Thymus (tissue), 11 donors: ENCODE data around the gene C4BPA. TPM values are rescaled to one million over a fixed set of nuclear protein-coding genes. Genes with fewer than 3 reads are reported as not detected.

ENCODE experiments used
- DNase-seq, 9 donors: peaks; one replicate each; pipeline ENCODE4 v3.0.0-alpha.2; 2013; ENCODE audit warnings: low spot score in 9 of 9, low read depth in 6 of 9, missing footprints in 1 of 9
- H3K27ac ChIP-seq, 2 donors: one replicate each; pipeline ENCODE4 v1.5.1; 2013; ENCODE audit warnings: control low read depth in 1 of 2, low read depth in 1 of 2, low read length in 1 of 2, mild to moderate bottlenecking in 1 of 2, moderate library complexity in 1 of 2
- H3K27me3 ChIP-seq, 2 donors: one replicate each; pipeline ENCODE4 v1.5.1; 2013; ENCODE audit warnings: low read length in 1 of 2; ENCODE audit not compliant: control insufficient read depth in 2 of 2, insufficient read depth in 1 of 2
- H3K36me3 ChIP-seq, 2 donors: one replicate each; pipeline ENCODE4 v1.5.1; 2013; ENCODE audit warnings: low read length in 1 of 2, mild to moderate bottlenecking in 1 of 2, moderate library complexity in 1 of 2; ENCODE audit not compliant: control insufficient read depth in 2 of 2, insufficient read depth in 2 of 2
- H3K4me1 ChIP-seq, 2 donors: one replicate each; pipeline ENCODE4 v1.5.1; 2013; ENCODE audit warnings: low read length in 2 of 2; ENCODE audit not compliant: control insufficient read depth in 2 of 2, insufficient read depth in 2 of 2
- H3K4me3 ChIP-seq, 2 donors: one replicate each; pipeline ENCODE4 v1.5.1; 2013; ENCODE audit warnings: low read length in 2 of 2, control low read depth in 1 of 2, mild to moderate bottlenecking in 1 of 2
- H3K9me3 ChIP-seq, 2 donors: one replicate each; pipeline ENCODE4 v1.5.1; 2013; ENCODE audit warnings: low read length in 1 of 2, mild to moderate bottlenecking in 1 of 2; ENCODE audit not compliant: control insufficient read depth in 2 of 2, insufficient read depth in 1 of 2
- WGBS: extraction: QIAGEN DNeasy Blood & Tissue Kit; methylation state at CpG from one replicate; pipeline ENCODE4 v1.1.7; 2013; 5-methylcytosine and 5-hydroxymethylcytosine counted together
- polyA plus RNA-seq: library from polyadenylated mRNA; stranded (reverse); fragments of 200-250 nt; gene quantifications from one replicate; pipeline ENCODE4 v1.2.3, GENCODE V29; 2013
- total RNA-seq: library from RNA; stranded (reverse); fragments of 120-200 nt; gene quantifications from one replicate; pipeline ENCODE4 v1.2.4, GENCODE V29; 2013
- donor health status: healthy.

C4BPA gene
- total and polyA plus RNA-seq, 2 donors, result 0.09 to 0.32 TPM

DNA sequence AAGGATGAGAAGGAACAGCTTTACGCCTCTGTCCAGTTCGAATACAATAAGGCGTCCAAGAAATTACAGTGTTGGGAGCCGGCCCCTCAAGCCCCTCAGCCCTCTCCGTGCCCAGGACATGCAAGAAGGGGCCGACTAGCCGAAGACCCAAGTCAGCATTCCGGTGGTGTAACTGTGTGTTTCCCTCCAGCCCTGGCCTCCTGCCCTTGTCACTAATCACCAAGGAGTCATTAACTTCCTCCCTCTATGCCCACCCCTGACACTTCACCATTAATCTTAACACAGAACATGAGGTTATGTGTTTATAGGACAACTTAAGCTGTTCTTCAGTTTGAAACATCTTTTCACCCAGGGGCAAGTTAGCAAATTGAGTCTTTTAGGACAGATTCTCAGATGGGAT lies 31.8 kb upstream of the C4BPA start:
- no peak overlapping the region for H3K4me3 ChIP-seq
- H3K9me3 ChIP-seq, result no peaks in the 10 kb centered on the region
- H3K4me1 ChIP-seq, result peaks cover 40 to 45% of the 10 kb centered on the region in 2 donors
- 80% methylated on average over 8 of the region's 8 CpGs for WGBS
- no peak for DNase-seq
- no peak overlapping the region for H3K27ac ChIP-seq
- peaks cover 7 to 40% of the 10 kb centered on the region in 2 donors for H3K36me3 ChIP-seq
- H3K27me3 ChIP-seq, result no peaks in the 10 kb centered on the region

DNA sequence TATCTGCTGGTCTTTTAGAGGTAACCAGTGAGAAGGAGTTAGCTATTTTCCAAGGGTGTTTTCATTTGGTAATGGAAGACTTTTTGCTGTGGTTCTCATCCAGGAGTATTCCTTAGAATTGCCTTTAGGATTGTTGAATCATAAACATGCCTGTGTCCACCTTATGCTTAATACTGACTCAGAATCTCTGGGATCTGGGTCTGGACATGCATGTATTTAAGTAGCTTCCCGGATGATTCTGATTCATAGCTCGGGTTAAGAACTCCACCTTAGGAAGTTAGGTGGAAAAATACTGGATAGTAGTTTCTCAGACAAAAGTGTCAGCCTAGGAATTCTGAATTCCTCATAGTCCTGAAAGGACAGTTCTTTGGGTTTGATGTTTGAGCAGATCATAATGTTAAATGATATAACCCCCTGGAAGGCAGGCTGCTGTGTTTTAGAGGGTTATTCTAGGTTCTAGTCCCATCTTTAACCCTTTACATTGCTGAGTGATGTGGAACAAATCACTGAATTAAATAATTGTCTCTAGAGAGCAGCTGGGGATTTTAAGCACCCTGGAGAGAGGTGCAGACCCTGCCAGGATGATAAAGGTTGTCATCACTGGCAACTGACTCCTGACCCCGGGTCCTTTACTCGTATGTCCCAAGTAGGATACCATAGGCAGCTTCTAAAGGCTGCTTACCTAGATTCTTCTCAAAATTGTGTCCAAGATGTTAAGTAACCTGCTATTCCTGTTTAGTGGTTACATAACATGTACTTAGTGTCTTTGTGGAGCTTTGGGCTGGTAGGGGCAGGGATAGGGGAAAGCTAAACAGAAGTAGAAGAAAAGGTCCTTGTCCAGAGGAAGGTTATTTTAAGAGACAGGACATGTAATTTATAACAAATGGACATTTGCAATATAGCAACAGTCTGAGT lies 29.9 kb upstream of the C4BPA start:
- no peak overlapping the region for H3K4me3 ChIP-seq
- no peak for DNase-seq
- peaks cover 5 to 31% of the 10 kb centered on the region in 2 donors for H3K36me3 ChIP-seq
- no peak overlapping the region for H3K27ac ChIP-seq
- H3K4me1 ChIP-seq, result peaks cover 32 to 34% of the 10 kb centered on the region in 2 donors
- H3K9me3 ChIP-seq, result no peaks in the 10 kb centered on the region
- WGBS, result 96% methylated on average over 4 of the region's 4 CpGs
- no peaks in the 10 kb centered on the region for H3K27me3 ChIP-seq

DNA sequence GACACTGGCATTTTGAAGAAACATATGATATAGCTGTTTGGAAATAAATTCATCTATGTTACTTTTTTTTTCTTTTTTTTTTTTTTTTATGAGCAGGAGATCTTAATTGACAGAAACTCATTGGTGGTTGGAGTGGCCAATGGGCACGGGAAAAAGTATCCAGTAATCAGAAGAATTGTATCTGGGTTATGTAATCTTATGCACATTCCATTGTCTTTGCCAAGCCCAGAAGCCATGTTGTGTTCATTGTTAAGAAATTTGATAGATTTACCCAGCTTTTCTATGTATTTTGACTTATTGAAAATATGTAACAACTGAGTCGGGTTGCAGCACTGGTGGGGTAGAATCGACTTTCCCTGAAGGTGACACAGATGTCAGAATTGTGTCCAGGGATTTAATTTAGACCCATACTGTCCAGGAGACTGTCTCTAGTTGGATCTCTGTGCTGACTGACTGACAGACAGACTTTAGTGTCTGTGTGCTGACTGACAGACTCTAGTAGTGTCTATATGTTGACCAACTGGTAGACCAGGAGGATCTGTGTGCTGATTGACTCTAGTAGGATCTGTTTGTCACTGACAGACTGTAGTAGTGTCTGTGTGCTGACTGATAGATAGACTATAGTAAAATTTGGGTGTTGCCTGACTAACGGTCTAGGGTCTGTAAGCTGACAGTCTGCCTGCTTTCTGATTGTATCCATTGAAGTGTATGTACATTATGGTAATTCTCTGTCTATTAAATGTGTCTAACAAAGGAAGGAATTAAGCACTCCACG lies 27.7 kb upstream of the C4BPA start:
- 86% methylated on average over 5 of the region's 5 CpGs for WGBS
- no peak overlapping the region for H3K27ac ChIP-seq
- H3K9me3 ChIP-seq, result no peaks in the 10 kb centered on the region
- no peak for DNase-seq
- no peak overlapping the region for H3K4me3 ChIP-seq
- peaks cover 10 to 16% of the 10 kb centered on the region in 2 donors for H3K4me1 ChIP-seq
- no peaks in the 10 kb centered on the region for H3K27me3 ChIP-seq
- H3K36me3 ChIP-seq, result peaks cover 5 to 24% of the 10 kb centered on the region in 2 donors

DNA sequence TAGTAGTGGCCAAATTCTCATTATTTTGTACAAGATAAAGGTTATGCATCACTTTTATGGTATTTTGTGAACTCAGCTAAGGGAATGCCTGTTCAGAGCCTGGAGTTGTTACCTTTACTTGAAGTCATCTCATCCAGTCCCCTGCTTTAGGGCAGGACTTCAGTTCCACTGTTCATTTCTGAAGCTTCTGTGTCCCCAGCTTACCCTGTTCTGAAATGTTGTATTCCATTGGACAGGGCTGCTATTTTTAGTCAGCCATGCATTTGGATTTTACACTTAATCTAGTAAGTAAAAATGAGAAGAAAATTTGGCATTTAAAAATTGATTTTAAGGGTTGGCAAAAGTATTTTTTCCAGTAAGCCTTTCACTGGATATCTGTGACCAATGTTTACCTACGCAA lies 27.0 kb upstream of the C4BPA start:
- Histone ChIP-seq H3K27me3 (no peaks in the 10 kb centered on the region), H3K4me1 (peaks cover 3 to 10% of the 10 kb centered on the region in 2 donors), H3K27ac (no peak overlapping the region), H3K36me3 (peaks cover 5 to 22% of the 10 kb centered on the region in 2 donors), H3K9me3 (no peaks in the 10 kb centered on the region), H3K4me3 (no peak overlapping the region)
- DNase-seq, result no peak
- WGBS, result 97% methylated on average over 1 of the region's 1 CpG

DNA sequence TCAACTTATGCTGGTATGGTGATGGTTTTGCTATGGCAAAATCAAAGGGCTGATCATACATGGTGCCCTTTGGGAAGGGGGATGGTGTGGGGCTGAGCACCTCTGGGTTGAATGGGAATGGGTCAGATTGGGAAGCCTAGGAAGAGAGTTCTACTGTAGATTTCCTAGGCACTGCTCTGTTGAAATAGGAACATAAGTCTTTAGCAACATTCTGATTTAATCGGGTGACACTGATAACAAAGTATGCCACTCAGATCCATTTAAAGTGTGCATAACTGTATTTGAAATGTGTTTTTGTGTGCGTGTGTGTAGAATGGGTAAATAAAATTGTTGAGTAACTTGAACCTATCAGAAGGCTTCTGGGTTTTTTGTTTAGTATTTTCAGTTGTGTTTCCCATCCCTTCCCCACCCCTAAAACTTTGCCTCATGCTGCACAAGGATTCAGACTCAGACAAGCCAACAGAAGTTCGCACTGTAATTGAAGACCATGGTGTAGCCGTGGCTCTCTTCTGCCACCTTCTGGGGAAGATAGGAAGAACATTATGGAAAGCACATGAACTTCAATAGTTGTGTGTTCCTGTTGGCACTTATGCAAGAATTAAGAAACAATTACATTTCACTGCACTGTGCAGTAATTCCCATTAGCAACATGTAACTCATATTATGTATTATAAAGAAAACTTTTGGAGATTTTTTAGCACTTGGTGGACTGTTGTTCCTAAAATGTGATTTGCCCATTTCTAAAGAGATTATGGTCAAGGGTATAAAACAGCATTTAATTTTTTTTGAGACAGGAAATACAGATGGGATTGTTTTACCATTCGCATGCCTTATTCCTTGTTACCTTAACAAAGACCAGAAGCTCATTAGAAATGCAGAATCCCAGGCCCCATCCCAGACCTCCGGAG lies 26.3 kb upstream of the C4BPA start:
- peaks cover 2 to 15% of the 10 kb centered on the region in 2 donors for H3K36me3 ChIP-seq
- no peak overlapping the region for H3K27ac ChIP-seq
- H3K9me3 ChIP-seq, result no peaks in the 10 kb centered on the region
- H3K27me3 ChIP-seq, result no peaks in the 10 kb centered on the region
- peaks cover 0 to 3% of the 10 kb centered on the region in 2 donors for H3K4me1 ChIP-seq
- H3K4me3 ChIP-seq, result no peak overlapping the region
- WGBS, result 62% methylated on average over 6 of the region's 6 CpGs
- DNase-seq, result peak in 7 of 9 donors; percentile 74 to 93 (median 91)

DNA sequence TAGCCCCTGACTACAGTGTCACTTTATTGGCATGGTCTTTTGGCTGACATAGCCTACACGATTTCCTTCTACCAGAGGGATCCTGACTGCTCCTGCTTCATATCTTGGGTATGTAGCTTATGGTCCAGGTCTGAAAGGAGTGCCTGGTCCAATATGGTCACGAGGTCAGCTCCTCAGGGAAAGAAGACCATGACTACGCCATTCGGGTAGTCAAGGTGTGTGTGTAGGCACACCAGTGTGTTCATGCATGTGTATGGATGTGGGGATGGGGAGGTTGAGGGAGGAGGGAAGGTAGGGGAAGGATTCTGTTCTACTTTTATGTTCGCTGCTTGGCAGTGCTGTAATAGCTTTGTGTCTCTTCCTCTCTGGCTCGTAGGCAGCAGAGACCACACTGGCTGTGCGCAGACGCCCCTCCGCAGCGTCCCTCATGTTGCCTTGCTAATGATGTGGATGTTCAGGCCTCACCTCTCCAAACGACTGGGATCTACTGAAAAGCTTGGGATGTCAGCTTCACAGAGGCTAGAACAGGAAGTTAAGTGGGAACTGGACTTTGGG lies 25.4 kb upstream of the C4BPA start:
- Histone ChIP-seq H3K4me3 (no peak overlapping the region), H3K27me3 (no peaks in the 10 kb centered on the region), H3K36me3 (peaks cover 0 to 12% of the 10 kb centered on the region in 2 donors), H3K27ac (no peak overlapping the region), H3K9me3 (no peaks in the 10 kb centered on the region), H3K4me1 (no peaks in the 10 kb centered on the region)
- WGBS, result 93% methylated on average over 11 of the region's 11 CpGs
- no peak for DNase-seq

DNA sequence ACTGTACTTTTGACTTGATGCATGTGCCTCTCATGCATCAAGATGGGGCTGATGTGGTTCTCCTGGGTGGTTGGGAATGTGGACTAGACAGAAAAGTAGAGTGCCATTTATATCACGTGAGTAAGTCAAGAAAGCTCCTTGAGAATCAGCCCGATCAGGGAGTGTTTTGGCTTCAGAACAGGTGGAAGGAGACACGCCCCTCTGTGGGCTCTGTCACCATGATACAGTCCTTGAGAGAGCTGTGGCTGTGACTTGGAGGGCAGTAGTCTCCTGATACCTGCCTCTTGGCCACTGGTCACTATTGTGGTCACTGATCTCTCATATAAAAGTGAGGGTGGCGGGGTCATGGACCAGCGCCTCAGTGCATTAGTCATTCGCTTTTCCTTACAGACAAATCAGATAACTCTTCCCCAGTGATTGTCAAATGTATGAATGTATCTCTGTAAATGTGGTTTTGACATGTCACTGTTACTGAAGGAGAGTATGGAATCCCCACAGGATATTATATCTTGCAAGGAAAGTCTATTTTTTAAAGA lies 24.3 kb upstream of the C4BPA start:
- Histone ChIP-seq H3K9me3 (no peaks in the 10 kb centered on the region), H3K36me3 (peaks cover 0 to 11% of the 10 kb centered on the region in 2 donors)
- 90% methylated on average over 6 of the region's 6 CpGs for WGBS

DNA sequence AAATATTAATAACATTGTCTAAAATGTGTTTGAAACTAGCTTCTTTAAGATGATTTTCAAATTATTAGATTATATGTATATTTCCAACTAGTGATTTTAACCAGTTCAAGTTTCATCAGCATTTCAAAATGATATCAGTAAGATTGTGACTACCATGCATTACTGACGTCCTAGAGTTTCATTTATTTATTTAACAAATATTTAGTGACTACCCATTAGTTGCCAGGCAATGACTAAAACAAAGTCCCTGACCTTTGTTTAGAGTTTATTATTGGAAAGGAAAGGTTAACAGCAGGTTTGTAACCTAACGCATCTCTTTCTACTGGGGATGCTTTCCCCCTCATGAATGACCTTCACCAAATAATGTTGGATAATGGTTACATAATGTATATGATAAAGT lies 22.9 kb upstream of the C4BPA start:
- Histone ChIP-seq H3K27me3 (no peaks in the 10 kb centered on the region), H3K36me3 (peaks cover 0 to 7% of the 10 kb centered on the region in 2 donors), H3K9me3 (no peaks in the 10 kb centered on the region), H3K4me1 (peaks cover 9 to 18% of the 10 kb centered on the region in 2 donors), H3K27ac (no peak overlapping the region), H3K4me3 (no peak overlapping the region)
- DNase-seq, result no peak
- WGBS, result 97% methylated on average over 2 of the region's 2 CpGs

More for the DNA sequence above, 24.3 kb upstream of the C4BPA start:
- peaks cover 2 to 7% of the 10 kb centered on the region in 2 donors for H3K4me1 ChIP-seq
- DNase-seq, result no peak
- no peak overlapping the region for H3K27ac ChIP-seq
- no peak overlapping the region for H3K4me3 ChIP-seq
- no peaks in the 10 kb centered on the region for H3K27me3 ChIP-seq
